GM23338 (cell line): ENCODE measurements around the gene ADAT1.

ENCODE experiments used
- CREB1 ChIP-seq: fragments of 250-450 bp; sonication (Bioruptor Pico); IDR thresholded peaks from 2 replicates; pipeline ENCODE4 v1.5.0; 2020; ENCODE audit warnings: low read depth, mild to moderate bottlenecking, moderate library complexity
- CTCF ChIP-seq, 2 experiments: fragments of 200-600 bp in 1 of 2; sonication (generic) in 1 of 2; conservative IDR thresholded peaks; 2 replicates each; pipeline versions ENCODE4 v1.5.1 to v1.6.1; 2016 to 2017; ENCODE audit warnings: antibody characterized with exemption in 2 of 2, low read depth in 2 of 2, mild to moderate bottlenecking in 2 of 2, moderate library complexity in 1 of 2
- ETS1 ChIP-seq: IDR thresholded peaks from 2 replicates; pipeline ENCODE4 v1.6.1; 2016; ENCODE audit warnings: antibody characterized with exemption
- EZH2 ChIP-seq: fragments of 200-600 bp; sonication (generic); IDR thresholded peaks from one replicate; pipeline ENCODE4 v1.8.0; 2017; ENCODE audit warnings: antibody characterized with exemption, mild to moderate bottlenecking, low read depth; ENCODE audit not compliant: unreplicated experiment
- EZH2phosphoT487 ChIP-seq: fragments of 200-600 bp; sonication (generic); IDR thresholded peaks from one replicate; pipeline ENCODE4 v1.8.1; 2018; ENCODE audit warnings: antibody characterized with exemption; ENCODE audit not compliant: unreplicated experiment
- NANOG ChIP-seq: IDR thresholded peaks from 2 replicates; pipeline ENCODE4 v1.6.1; 2016; ENCODE audit warnings: antibody characterized with exemption, borderline replicate concordance
- POLR2AphosphoS5 ChIP-seq: IDR thresholded peaks from 2 replicates; pipeline ENCODE4 v1.6.1; 2016; ENCODE audit warnings: antibody characterized with exemption, low read depth
- REST ChIP-seq: IDR thresholded peaks from one replicate; pipeline ENCODE4 v1.6.1; 2018; ENCODE audit warnings: antibody characterized with exemption; ENCODE audit not compliant: unreplicated experiment
- ZNF331 ChIP-seq: fragments of 250-450 bp; sonication (Bioruptor Pico); IDR thresholded peaks from 2 replicates; pipeline ENCODE4 v1.5.0; 2020; ENCODE audit warnings: low read depth, mild to moderate bottlenecking, moderate library complexity

GRCh38 chr16:75570396-75571065 lies 52.5 kb downstream of the ADAT1 start:
- TF ChIP-seq CTCF (conservative IDR thresholded peaks at IDR 0.05; ENCODE audit: low read depth in 2 of 2), result no peak
- no peak for TF ChIP-seq REST
- TF ChIP-seq EZH2, result no peak
- no peak for TF ChIP-seq EZH2phosphoT487
- TF ChIP-seq CREB1 (CRISPR knock-in tag), result no peak
- TF ChIP-seq POLR2AphosphoS5, result no peak
- TF ChIP-seq ZNF331, result no peak
- no peak for TF ChIP-seq NANOG
- TF ChIP-seq ETS1, result no peak
